CD4-positive, alpha-beta T cell treated with Interleukin-17A for 4 hours (primary cell): ENCODE data around the gene XRCC4.
"Not testable (repeated sequence)": the region's sequence is repeated elsewhere in the genome, so short reads cannot be mapped to it uniquely, and the experiment has no call there.

Experiments used
- DNase-seq: peaks from one replicate; pipeline ENCODE4 v3.0.0-alpha.2; 2020; ENCODE audit warnings: mixed read lengths

The XRCC4 gene

GRCh38 chr5:83283761-83284160 is 206.4 kb downstream of the XRCC4 start:
- no peak for DNase-seq

- DNase-seq: no peak
Measured at GRCh38 chr5:83285661-83286398, 208.5 kb downstream of the XRCC4 start.

- DNase-seq: no peak
Measured at GRCh38 chr5:83294246-83294645, 216.9 kb downstream of the XRCC4 start.

- DNase-seq: no peak
Measured at GRCh38 chr5:83299353-83299752, 222.0 kb downstream of the XRCC4 start.

GRCh38 chr5:83306572-83307241 is 229.4 kb downstream of the XRCC4 start:
- peak; percentile 2 for DNase-seq

GRCh38 chr5:83312663-83313062 is 235.3 kb downstream of the XRCC4 start:
- DNase-seq: no peak

GRCh38 chr5:83313436-83313835 is 236.1 kb downstream of the XRCC4 start:
- DNase-seq: no peak

GRCh38 chr5:83321483-83322055 is 244.2 kb downstream of the XRCC4 start:
- no peak for DNase-seq

GRCh38 chr5:83322273-83322924 is 245.1 kb downstream of the XRCC4 start:
- no peak for DNase-seq

GRCh38 chr5:83323557-83324180 is 246.3 kb downstream of the XRCC4 start:
- no peak for DNase-seq

GRCh38 chr5:83331842-83332241 is 254.5 kb downstream of the XRCC4 start:
- no peak for DNase-seq

- DNase-seq: no peak
Measured at GRCh38 chr5:83337453-83338035, 260.2 kb downstream of the XRCC4 start.

- peak; percentile 14 for DNase-seq
Measured at GRCh38 chr5:83340511-83340918, 263.2 kb downstream of the XRCC4 start.

GRCh38 chr5:83341815-83342334 is 264.5 kb downstream of the XRCC4 start:
- DNase-seq: no peak

- DNase-seq: no peak
Measured at GRCh38 chr5:83342465-83342864, 265.1 kb downstream of the XRCC4 start.

GRCh38 chr5:83343299-83343698 is 266.0 kb downstream of the XRCC4 start:
- DNase-seq: no peak

- no peak for DNase-seq
Measured at GRCh38 chr5:83345423-83345822, 268.1 kb downstream of the XRCC4 start.

- no peak for DNase-seq
Measured at GRCh38 chr5:83348281-83348780, 271.0 kb downstream of the XRCC4 start.

GRCh38 chr5:83353231-83353630 is 275.9 kb downstream of the XRCC4 start:
- DNase-seq: no peak

GRCh38 chr5:83353774-83354173 is 276.4 kb downstream of the XRCC4 start:
- no peak for DNase-seq

GRCh38 chr5:83354958-83355357 is 277.6 kb downstream of the XRCC4 start:
- no peak for DNase-seq

- DNase-seq: not testable (repeated sequence)
Measured at GRCh38 chr5:83355482-83356014, 278.2 kb downstream of the XRCC4 start.
